HepG2 (cell line): ENCODE data around the gene CHDH. TPM values are rescaled to one million over a fixed set of nuclear protein-coding genes. Genes with fewer than 3 reads are reported as not detected.
A peak's percentile ranks its signal among the peaks of the same experiment; 100 is the strongest.

Experiments
- HIVEP1 ChIP-seq: sonication (generic); formaldehyde crosslinking; IDR thresholded peaks from 2 replicates; pipeline ENCODE4 v1.4.0; 2020; ENCODE audit warnings: mild to moderate bottlenecking, missing genetic modification reagents
- ISL2 ChIP-seq: sonication (generic); formaldehyde crosslinking; IDR thresholded peaks from 2 replicates; pipeline ENCODE4 v1.5.0; 2020; ENCODE audit warnings: missing genetic modification reagents
- JUND ChIP-seq: sonication (generic); formaldehyde crosslinking; IDR thresholded peaks from 2 replicates; pipeline ENCODE4 v1.8.0; 2022; ENCODE audit warnings: mild to moderate bottlenecking, missing genetic modification reagents
- MAFK ChIP-seq, 2 experiments: IDR thresholded peaks in 1 of 2; conservative IDR thresholded peaks in 1 of 2; 2 replicates each; pipeline ENCODE4 v1.6.1; 2011; ENCODE audit warnings: improper control_type of control experiment in 2 of 2, low read length in 2 of 2
- MAZ ChIP-seq, 2 experiments: sonication (generic) in 1 of 2; formaldehyde crosslinking in 1 of 2; IDR thresholded peaks; 2 replicates each; pipeline versions ENCODE4 v1.5.0 to v1.6.1; 2012 to 2020; ENCODE audit warnings: low read depth in 2 of 2, mild to moderate bottlenecking in 2 of 2, borderline replicate concordance in 1 of 2, improper control_type of control experiment in 1 of 2, low read length in 1 of 2, missing genetic modification reagents in 1 of 2, moderate library complexity in 1 of 2
- MED1 ChIP-seq: sonication (generic); formaldehyde crosslinking; IDR thresholded peaks from 2 replicates; pipeline ENCODE4 v1.4.0; 2020; ENCODE audit warnings: missing genetic modification reagents
- MIER3 ChIP-seq: IDR thresholded peaks from 2 replicates; pipeline ENCODE4 v1.6.1; 2016; ENCODE audit warnings: missing compliant biosample characterization, borderline replicate concordance
- PAX8 ChIP-seq: sonication (generic); formaldehyde crosslinking; IDR thresholded peaks from 2 replicates; pipeline ENCODE4 v1.8.0; 2022; ENCODE audit warnings: mild to moderate bottlenecking, missing genetic modification reagents, borderline replicate concordance
- REPIN1 ChIP-seq: sonication (generic); formaldehyde crosslinking; IDR thresholded peaks from 2 replicates; pipeline ENCODE4 v1.8.0; 2022; ENCODE audit warnings: missing genetic modification reagents, low read depth, mild to moderate bottlenecking, borderline replicate concordance
- SMYD3 ChIP-seq: sonication (generic); formaldehyde crosslinking; IDR thresholded peaks from 2 replicates; pipeline ENCODE4 v1.8.1; 2023; ENCODE audit warnings: mild to moderate bottlenecking, missing genetic modification reagents
- SSRP1 ChIP-seq: IDR thresholded peaks from 2 replicates; pipeline ENCODE4 v1.6.1; 2016; ENCODE audit warnings: control low read depth
- TBL1XR1 ChIP-seq: fragments of 150-350 bp; IDR thresholded peaks from 2 replicates; pipeline ENCODE4 v1.6.1; 2014; ENCODE audit warnings: borderline replicate concordance, low read length; ENCODE audit not compliant: partially characterized antibody
- TCF7 ChIP-seq: sonication (generic); IDR thresholded peaks from 2 replicates; pipeline ENCODE4 v1.6.1; 2016; ENCODE audit warnings: antibody characterized with exemption, low read depth
- ZFP36 ChIP-seq: fragments of 150-350 bp; IDR thresholded peaks from 2 replicates; pipeline ENCODE4 v1.6.1; 2018; ENCODE audit warnings: borderline replicate concordance, low read length, low read depth; ENCODE audit not compliant: partially characterized antibody
- ZKSCAN8 ChIP-seq: IDR thresholded peaks from 2 replicates; pipeline ENCODE4 v1.6.1; 2016; ENCODE audit warnings: borderline replicate concordance, missing genetic modification reagents, missing compliant biosample characterization
- ZNF101 ChIP-seq: sonication (generic); formaldehyde crosslinking; IDR thresholded peaks from 2 replicates; pipeline ENCODE4 v1.4.0; 2020; ENCODE audit warnings: mild to moderate bottlenecking, low read depth, missing genetic modification reagents, borderline replicate concordance
- ZNF225 ChIP-seq: sonication (generic); formaldehyde crosslinking; IDR thresholded peaks from 2 replicates; pipeline ENCODE4 v1.4.0; 2020; ENCODE audit warnings: mild to moderate bottlenecking, missing genetic modification reagents
- ZNF331 ChIP-seq: sonication (generic); formaldehyde crosslinking; IDR thresholded peaks from 2 replicates; pipeline ENCODE4 v1.4.0; 2020; ENCODE audit warnings: missing genetic modification reagents
- ZNF432 ChIP-seq: sonication (generic); formaldehyde crosslinking; IDR thresholded peaks from 2 replicates; pipeline ENCODE4 v1.5.0; 2020; ENCODE audit warnings: missing genetic modification reagents, mild to moderate bottlenecking, borderline replicate concordance
- ZNF484 ChIP-seq: sonication (generic); formaldehyde crosslinking; IDR thresholded peaks from 2 replicates; pipeline ENCODE4 v1.5.1; 2020; ENCODE audit warnings: mild to moderate bottlenecking, low read depth, missing genetic modification reagents, borderline replicate concordance
- ZNF660 ChIP-seq: sonication (generic); formaldehyde crosslinking; IDR thresholded peaks from 2 replicates; pipeline ENCODE4 v1.5.1; 2020; ENCODE audit warnings: mild to moderate bottlenecking, low read depth, missing genetic modification reagents, borderline replicate concordance
- ZNF879 ChIP-seq: sonication (generic); formaldehyde crosslinking; IDR thresholded peaks from 2 replicates; pipeline ENCODE4 v1.8.1; 2023; ENCODE audit warnings: missing genetic modification reagents
- ZSCAN25 ChIP-seq: sonication (generic); formaldehyde crosslinking; IDR thresholded peaks from 2 replicates; pipeline ENCODE4 v1.8.0; 2022; ENCODE audit warnings: mild to moderate bottlenecking, missing genetic modification reagents
- polyA plus RNA-seq, 8 experiments: library from polyadenylated mRNA; depleted of rRNA in 3 of 8; stranded (reverse) in 7 of 8; unstranded in 1 of 8; fragments of >200 nt; fragmentation: Illumina TruSeq in 4 of 8; extraction: Trizol in 4 of 8; gene quantifications; 2 replicates each; pipeline versions ENCODE4 v1.2.1 to v1.2.3, GENCODE V29; 2011 to 2016; ENCODE audit warnings: low read depth in 4 of 8, missing spikeins in 1 of 8, mixed read lengths in 1 of 8; ENCODE audit not compliant: insufficient read depth in 1 of 8
- total RNA-seq, 5 experiments: library from RNA; depleted of rRNA; stranded (reverse); fragments of >200 nt; fragmentation: Illumina TruSeq; extraction: Trizol; gene quantifications; 2 replicates each; pipeline ENCODE4 v1.2.3, GENCODE V29; 2016; ENCODE audit warnings: low read depth in 1 of 5
- TF ChIP-seq, protein P1 (sequence below): sonication (generic); formaldehyde crosslinking; conservative IDR thresholded peaks from 2 replicates; pipeline ENCODE4 v1.4.0; 2020; ENCODE audit warnings: missing genetic modification reagents
- TF ChIP-seq, protein P2 (sequence below): sonication (generic); formaldehyde crosslinking; IDR thresholded peaks from 2 replicates; pipeline ENCODE4 v1.4.0; 2020; ENCODE audit warnings: missing genetic modification reagents
- TF ChIP-seq, protein P3 (sequence below): IDR thresholded peaks from 2 replicates; pipeline ENCODE4 v1.6.1; 2016

Gene CHDH
- total and polyA plus RNA-seq, 2 of the 13 experiments (the other 11 are each of a cell fraction or from before 2014, with no cell fraction given): 28.1 to 48.9 TPM

- TF ChIP-seq, protein P1, sequence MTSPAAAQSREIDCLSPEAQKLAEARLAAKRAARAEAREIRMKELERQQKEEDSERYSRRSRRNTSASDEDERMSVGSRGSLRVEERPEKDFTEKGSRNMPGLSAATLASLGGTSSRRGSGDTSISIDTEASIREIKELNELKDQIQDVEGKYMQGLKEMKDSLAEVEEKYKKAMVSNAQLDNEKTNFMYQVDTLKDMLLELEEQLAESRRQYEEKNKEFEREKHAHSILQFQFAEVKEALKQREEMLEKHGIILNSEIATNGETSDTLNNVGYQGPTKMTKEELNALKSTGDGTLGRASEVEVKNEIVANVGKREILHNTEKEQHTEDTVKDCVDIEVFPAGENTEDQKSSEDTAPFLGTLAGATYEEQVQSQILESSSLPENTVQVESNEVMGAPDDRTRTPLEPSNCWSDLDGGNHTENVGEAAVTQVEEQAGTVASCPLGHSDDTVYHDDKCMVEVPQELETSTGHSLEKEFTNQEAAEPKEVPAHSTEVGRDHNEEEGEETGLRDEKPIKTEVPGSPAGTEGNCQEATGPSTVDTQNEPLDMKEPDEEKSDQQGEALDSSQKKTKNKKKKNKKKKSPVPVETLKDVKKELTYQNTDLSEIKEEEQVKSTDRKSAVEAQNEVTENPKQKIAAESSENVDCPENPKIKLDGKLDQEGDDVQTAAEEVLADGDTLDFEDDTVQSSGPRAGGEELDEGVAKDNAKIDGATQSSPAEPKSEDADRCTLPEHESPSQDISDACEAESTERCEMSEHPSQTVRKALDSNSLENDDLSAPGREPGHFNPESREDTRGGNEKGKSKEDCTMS (CRISPR knock-in tag): no peak
- TF ChIP-seq ZSCAN25 (CRISPR knock-in tag) (no peak), ZNF660 (CRISPR knock-in tag) (no peak), MAZ (IDR thresholded peaks at IDR 0.05; ENCODE audit: borderline replicate concordance, low read depth, low read length) (peak; percentile 43; the same call in 1 of the 2 replicates), MAZ (CRISPR knock-in tag; IDR thresholded peaks at IDR 0.05; ENCODE audit: low read depth) (peak; percentile 88), HIVEP1 (CRISPR knock-in tag) (peak; percentile 82; the same call in 1 of the 2 replicates), ZNF879 (CRISPR knock-in tag) (peak; percentile 86; the same call in 1 of the 2 replicates), SMYD3 (CRISPR knock-in tag) (no peak), ZNF484 (CRISPR knock-in tag) (no peak), REPIN1 (peak; percentile 93), MAFK (conservative IDR thresholded peaks at IDR 0.05 in 1 of 2, IDR thresholded peaks at IDR 0.05 in 1 of 2; ENCODE audit: low read length in 2 of 2) (no peak), ZFP36 (no peak), MED1 (CRISPR knock-in tag) (peak; percentile 49; the same call in 1 of the 2 replicates), SSRP1 (CRISPR knock-in tag) (no peak), TCF7 (no peak), ZNF432 (CRISPR knock-in tag) (no peak), PAX8 (CRISPR knock-in tag) (peak; percentile 73; the same call in 1 of the 2 replicates), ISL2 (peak; percentile 49; the same call in 1 of the 2 replicates), ZNF331 (CRISPR knock-in tag) (peak; percentile 73; the same call in 1 of the 2 replicates), ZNF101 (CRISPR knock-in tag) (no peak), JUND (CRISPR knock-in tag) (no peak), ZNF225 (CRISPR knock-in tag) (peak; percentile 87; the same call in 1 of the 2 replicates), MIER3 (CRISPR knock-in tag) (peak; percentile 72; the same call in 1 of the 2 replicates), ZKSCAN8 (CRISPR knock-in tag) (no peak), TBL1XR1 (no peak)
- TF ChIP-seq, protein P2, sequence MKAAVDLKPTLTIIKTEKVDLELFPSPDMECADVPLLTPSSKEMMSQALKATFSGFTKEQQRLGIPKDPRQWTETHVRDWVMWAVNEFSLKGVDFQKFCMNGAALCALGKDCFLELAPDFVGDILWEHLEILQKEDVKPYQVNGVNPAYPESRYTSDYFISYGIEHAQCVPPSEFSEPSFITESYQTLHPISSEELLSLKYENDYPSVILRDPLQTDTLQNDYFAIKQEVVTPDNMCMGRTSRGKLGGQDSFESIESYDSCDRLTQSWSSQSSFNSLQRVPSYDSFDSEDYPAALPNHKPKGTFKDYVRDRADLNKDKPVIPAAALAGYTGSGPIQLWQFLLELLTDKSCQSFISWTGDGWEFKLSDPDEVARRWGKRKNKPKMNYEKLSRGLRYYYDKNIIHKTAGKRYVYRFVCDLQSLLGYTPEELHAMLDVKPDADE (CRISPR knock-in tag): no peak
- TF ChIP-seq, protein P3, sequence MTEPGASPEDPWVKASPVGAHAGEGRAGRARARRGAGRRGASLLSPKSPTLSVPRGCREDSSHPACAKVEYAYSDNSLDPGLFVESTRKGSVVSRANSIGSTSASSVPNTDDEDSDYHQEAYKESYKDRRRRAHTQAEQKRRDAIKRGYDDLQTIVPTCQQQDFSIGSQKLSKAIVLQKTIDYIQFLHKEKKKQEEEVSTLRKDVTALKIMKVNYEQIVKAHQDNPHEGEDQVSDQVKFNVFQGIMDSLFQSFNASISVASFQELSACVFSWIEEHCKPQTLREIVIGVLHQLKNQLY (CRISPR knock-in tag): no peak
Measured at GRCh38 chr3:53881691-53882593, 35.7 kb upstream of the CHDH start, which contains the start of gene ACTR8 (continued).
